GDM1 (cell line): Measurements from ENCODE around the gene PARP2.
A peak's percentile ranks its signal among the peaks of the same experiment; 100 is the strongest.
"Not testable (repeated sequence)": the region's sequence is repeated elsewhere in the genome, so short reads cannot be mapped to it uniquely, and the experiment has no call there.

Experiments used
- DNase-seq: peaks from one replicate; lab custom pipeline; 2025; lab: John Stamatoyannopoulos, UW

Gene PARP2

GRCh38 chr14:20343092-20343861, at the start of gene PARP2:
Gene PARP2 (plus strand): TSS chr14:20343635. CDS start chr14:20343642, 7 bp downstream.
- DNase-seq = peak; percentile 100

DNA sequence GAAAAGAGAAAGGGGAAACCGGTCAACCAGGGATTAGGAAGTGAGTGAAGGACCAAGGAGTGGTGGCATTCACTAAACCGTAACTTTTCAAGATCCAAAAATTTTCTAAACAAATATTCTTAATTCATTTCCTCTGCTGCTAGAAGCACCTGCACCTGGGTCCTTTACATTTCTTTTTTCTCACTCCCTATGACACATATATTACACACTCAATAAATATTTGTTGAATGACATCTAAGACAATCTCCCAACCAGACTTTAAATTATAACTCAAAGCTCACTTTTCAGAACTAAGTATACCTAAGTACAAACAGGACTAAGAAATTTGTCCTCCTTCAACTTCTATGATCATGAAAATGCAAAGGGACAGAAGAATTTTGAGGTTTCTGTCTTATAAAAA, 48.8 kb upstream of the PARP2 start:
- DNase-seq = no peak

- no peak for DNase-seq
Observed at GRCh38 chr14:20295067-20295466, 48.4 kb upstream of the PARP2 start.

DNA sequence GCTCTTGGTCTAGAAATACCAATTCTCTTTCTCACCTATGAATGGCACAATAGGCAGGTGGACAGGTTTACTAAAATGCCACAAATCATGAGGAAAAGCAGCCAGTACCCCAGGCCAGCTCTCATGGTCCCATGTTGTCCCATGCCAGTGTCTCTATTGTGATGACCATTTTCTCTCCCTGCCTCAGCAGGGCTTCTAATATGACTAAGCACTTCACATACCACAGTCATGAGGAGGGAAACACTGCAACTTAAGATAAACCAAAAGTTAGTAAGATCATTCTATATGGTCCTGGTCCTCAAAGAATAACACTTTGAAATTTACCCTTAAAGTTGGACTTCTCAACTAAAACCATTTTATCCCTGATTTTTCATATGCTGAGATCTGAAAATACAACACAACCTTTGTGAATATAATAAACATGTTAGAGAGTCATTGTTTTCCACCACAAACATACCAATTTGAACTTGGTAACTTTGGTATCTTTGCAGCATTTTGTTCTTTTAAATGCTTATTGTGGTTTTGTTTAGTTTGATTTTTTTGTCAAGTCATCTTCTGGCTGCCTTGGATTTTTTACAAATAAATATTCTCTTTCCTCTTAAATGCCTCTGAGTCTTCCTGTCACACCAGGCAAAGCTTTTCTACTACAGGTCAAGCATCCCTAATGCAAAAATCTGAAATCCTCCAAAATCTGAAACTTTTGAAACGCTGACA, 41.2 kb upstream of the PARP2 start:
- DNase-seq = no peak

GRCh38 chr14:20305265-20306078, 38.0 kb upstream of the PARP2 start, which contains the start of gene TTC5:
Gene TTC5 (minus strand): TSS chr14:20305951. CDS start chr14:20305937, 14 bp downstream.
- peak; percentile 72 for DNase-seq

- DNase-seq = no peak
Observed at GRCh38 chr14:20306079-20306423, 37.4 kb upstream of the PARP2 start.

DNA sequence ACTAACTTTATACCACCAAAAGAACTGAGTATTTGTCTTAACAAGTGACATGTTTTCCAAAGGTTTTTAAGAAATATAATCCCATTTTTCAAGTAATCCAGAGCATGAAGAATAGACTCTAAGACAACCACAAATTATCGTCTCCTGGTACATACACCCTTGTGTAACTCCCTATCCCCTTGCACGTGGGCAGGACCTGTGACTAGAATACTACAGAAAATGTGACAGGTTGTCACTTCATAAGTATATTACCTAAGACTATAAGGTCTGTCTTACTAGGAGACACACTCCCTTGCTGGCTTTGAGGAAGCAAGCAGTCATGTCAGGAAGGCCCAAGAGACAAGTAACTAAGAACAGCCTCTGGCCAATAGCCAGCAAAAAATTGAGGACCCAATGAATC, 29.4 kb upstream of the PARP2 start:
- no peak for DNase-seq

- no peak for DNase-seq
Observed at GRCh38 chr14:20317720-20318119, 25.7 kb upstream of the PARP2 start.

DNA sequence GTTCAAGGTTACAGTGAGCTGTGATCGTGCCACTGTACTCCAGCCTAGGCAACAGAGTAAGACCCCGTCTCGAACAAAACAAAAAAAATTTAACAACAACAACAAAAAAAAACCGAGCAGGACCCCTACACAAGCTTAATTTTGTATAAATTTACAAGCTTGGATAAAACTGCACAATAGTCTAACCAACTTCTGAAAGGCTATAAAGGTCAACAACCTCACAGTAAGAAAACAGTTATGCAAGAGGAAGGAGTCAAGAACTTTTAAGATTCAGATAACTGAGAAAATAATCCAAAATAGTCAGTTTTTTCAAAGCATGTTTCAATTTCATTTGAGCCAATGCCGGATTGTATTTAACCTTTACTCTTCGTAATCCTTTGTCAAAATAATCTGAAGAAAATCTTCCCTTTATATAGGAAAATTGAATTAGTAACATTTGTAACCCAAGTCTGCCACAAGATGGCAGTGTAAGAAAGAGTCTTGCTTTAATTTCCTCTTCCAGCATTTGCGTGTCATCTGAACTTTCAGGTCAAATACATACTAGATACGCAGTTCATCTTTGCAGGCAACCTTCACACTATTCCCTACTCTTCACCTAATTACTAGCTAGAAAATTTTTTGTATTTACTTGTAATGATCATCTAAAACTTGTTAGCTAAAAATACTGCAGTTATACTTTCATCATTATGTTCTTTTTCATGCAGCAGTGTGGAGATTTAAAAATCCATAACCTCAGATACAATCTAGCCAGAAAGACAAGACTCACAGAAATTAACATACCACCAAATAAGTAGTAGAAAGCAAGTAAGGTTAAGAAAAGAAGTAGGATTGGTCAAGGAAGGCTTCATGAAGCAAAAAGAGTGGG, 16.2 kb upstream of the PARP2 start:
- peak; percentile 14 for DNase-seq

DNA sequence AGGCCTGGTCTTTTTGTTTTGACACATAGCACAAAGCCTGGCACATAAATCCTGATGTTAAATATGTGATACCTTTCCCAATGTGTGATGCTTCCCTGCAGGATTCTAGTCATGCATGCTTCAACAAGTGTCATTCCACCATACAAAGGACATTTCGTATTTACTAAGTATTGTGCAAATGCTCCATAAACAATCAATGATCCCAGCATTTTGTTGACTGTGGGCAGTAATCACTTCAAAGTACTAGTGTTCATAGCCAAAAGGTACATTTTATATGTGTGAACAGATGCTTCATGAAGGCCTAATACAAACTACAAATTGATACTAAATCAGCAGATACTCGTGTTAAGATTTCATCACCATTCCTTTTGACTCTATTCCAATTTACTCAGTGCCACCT, 14.7 kb upstream of the PARP2 start:
- no peak for DNase-seq

- no peak for DNase-seq
Observed at GRCh38 chr14:20329355-20329754, 14.1 kb upstream of the PARP2 start.

DNA sequence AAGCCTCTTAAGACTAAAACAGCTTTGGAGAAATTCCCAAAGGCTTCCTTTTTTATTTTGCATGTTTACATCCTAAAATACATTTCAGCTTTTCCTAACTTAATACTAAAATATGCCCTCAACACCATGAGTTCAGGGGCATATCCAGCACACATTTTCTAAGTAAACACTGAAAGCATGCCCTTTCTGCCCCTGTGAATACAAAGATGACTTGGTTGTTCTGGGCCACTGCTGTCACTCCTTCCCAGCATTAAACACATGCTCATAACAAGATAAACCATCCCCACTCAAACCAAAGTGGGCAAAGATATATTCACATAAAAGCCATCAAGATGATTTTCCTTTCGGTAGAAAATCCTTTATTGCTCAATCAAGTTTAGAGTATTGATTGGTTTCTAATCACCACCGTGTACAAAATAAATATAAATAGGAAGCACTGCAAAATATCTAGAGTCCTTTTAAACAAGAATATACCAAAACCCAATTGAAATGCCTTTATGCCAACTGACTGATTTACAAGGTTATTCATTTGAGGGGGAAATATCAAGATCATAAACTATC, 12.3 kb upstream of the PARP2 start:
- DNase-seq = no peak

DNA sequence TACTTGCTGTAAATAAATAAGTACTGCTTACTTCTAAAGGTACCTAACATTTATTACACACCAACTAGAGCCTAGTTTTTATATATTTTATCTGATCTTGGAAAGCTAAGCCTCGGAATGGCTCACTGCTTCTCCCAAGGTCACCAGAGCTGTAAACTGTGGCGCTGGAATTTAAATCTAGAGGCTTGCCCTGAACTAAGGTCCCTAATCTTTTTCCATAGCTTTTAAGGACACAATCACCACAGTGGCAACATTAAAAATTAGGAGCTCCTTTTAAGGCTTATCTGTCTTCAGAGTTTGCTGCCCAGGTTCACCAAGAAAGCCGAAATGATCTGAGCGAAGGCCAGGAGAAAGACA, 11.0 kb upstream of the PARP2 start:
- DNase-seq = no peak

DNA sequence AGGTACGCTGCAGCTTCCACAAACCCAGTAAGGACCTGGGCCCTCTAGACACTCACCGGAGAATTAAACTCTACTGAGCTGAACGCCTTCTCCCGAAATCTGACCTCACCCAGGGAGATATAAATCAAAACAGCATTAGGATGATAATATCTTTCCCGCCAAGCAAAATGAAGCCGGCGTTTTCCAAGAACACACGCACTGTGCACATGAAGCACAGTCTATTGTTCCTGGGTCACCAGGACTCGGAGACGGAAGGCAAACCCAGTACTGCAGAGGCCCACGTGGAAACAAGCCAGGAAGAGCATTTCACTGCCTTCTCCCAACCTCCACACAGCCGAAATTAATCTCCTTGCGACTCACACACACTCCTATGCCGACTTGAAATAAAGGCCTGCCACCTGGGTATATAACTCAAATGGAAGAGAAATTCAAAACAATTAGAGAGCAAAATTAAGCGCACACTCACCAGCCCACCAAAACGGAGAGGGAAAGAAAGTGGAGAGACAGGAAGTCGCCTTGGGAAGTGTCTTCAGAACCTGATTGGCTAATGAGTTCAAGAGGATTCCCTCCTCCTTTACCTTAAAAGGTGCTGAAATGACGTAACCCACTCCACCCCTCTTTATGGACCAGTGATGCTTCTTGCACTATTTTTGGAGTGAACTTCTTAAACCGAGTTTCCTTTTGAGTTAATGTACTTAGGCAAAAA, 10.5 kb upstream of the PARP2 start, which contains the start of gene CCNB1IP1:
Gene CCNB1IP1 (minus strand): TSS at position 492 of the 706 bp plus-strand sequence. CDS start 16,756 bp downstream, outside the sequence.
- DNase-seq = peak; percentile 68

- no peak for DNase-seq
Observed at GRCh38 chr14:20333494-20333841, 10.0 kb upstream of the PARP2 start.

- no peak for DNase-seq
Observed at GRCh38 chr14:20334017-20334416, 9.4 kb upstream of the PARP2 start.

DNA sequence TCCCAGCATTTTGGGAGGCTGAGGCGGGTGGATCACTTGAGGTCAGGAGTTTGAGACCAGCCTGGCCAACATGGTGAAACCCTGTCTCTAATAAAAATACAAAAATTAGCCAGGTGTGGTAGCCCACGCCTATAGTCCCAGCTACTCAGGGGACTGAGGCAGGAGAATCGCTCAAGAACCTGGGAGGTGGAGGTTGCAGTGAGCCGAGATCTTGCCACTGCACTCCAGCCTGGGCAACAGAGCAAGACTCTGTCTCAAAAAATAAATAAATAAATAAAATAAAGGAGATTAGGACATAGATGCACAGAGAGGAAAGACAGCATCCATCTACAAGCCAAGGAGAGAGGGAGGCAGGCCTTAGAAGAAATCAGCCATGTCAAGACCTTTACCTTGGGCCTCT, 2.4 kb upstream of the PARP2 start:
- not testable (repeated sequence) for DNase-seq

GRCh38 chr14:20341646-20342045, 1.8 kb upstream of the PARP2 start:
- no peak for DNase-seq

DNA sequence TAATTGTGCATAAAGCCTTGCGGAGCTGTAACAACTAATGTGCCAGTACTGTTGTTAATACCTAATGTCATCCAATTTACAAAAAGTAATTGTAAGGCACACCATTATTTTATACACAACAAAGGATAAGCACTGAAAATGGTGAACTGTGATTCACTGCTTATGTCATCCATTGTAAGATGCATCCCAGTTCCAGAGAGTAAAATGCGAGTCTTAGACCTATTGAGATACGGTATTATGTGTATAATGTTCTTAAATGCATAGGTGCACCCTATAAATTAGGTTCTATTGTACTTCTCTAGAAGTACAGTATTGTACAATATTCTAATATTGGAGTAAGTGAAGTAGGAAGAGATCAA, 406 bp downstream of the PARP2 start:
- no peak for DNase-seq

DNA sequence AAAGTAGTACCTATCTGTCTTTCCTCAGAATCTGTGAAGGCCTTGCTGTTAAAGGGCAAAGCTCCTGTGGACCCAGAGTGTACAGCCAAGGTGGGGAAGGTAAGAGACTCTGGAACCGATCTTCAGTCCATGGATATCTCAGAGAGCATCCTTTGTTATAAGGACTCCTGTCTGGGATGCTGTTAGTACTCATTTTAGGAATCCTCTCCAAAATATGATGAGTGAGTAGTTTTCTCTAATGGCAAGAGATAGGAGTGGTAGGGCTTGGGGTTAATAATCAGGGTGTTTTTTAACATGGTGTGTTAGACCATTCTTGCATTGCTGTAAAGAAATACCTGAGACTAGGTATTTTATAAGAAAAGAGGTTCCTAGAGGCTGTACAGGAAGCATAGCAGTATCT, 1.9 kb downstream of the PARP2 start:
- no peak for DNase-seq

- DNase-seq = no peak
Observed at GRCh38 chr14:20346713-20347112, 3.3 kb downstream of the PARP2 start.
